Gastroesophageal sphincter (tissue), 4 donors: ENCODE results near the gene ZNF695. TPM values are rescaled to one million over a fixed set of nuclear protein-coding genes. Genes with fewer than 3 reads are reported as not detected.

Experiments used
- ATAC-seq: fragments of 150-250 bp; one replicate; pipeline ENCODE4 v1.9.1; 2016; ENCODE audit warnings: mild to moderate bottlenecking, moderate library complexity
- H3K27ac ChIP-seq, 4 donors: fragments of 200-600 bp; sonication (generic) in 3 of 4; 1 replicate in 3 of 4; 2 replicates in 1 of 4; pipeline ENCODE4 v1.5.1; 2016 to 2019
- H3K27me3 ChIP-seq: fragments of 200-600 bp; sonication (generic); one replicate; pipeline ENCODE4 v1.5.1; 2019
- H3K36me3 ChIP-seq, 2 donors: fragments of 200-600 bp; sonication (generic); one replicate each; pipeline ENCODE4 v1.5.1; 2019; ENCODE audit warnings: control low read depth in 1 of 2
- H3K4me1 ChIP-seq, 3 donors: fragments of 200-600 bp; sonication (generic); 1 replicate in 2 of 3; 2 replicates in 1 of 3; pipeline ENCODE4 v1.5.1; 2016 to 2019; ENCODE audit warnings: control low read depth in 2 of 3
- H3K4me3 ChIP-seq, 2 donors: fragments of 200-600 bp; sonication (generic); one replicate each; pipeline ENCODE4 v1.5.1; 2019; ENCODE audit warnings: mild to moderate bottlenecking in 1 of 2, moderate library complexity in 1 of 2
- H3K9me3 ChIP-seq, 3 donors: fragments of 200-600 bp; sonication (generic); one replicate each; pipeline ENCODE4 v1.5.1; 2017 to 2019; ENCODE audit warnings: control low read depth in 2 of 3
- EP300 ChIP-seq: sonication (generic); formaldehyde crosslinking; IDR thresholded peaks from one replicate; pipeline ENCODE4 v1.6.1; 2017; ENCODE audit warnings: antibody characterized with exemption, mild to moderate bottlenecking
- POLR2A ChIP-seq, 2 donors: fragments of 450-650 bp; IDR thresholded peaks; one replicate each; pipeline ENCODE4 v1.6.1; 2017; ENCODE audit warnings: antibody characterized with exemption in 2 of 2, mild to moderate bottlenecking in 2 of 2, moderate library complexity in 1 of 2
- POLR2AphosphoS5 ChIP-seq: sonication (generic); formaldehyde crosslinking; IDR thresholded peaks from one replicate; pipeline ENCODE4 v1.6.1; 2017; ENCODE audit warnings: antibody characterized with exemption
- WGBS, 2 donors: methylation state at CpG; one replicate each; pipeline ENCODE4 v1.1.5; 2018; ENCODE audit warnings: low coverage in 1 of 2; 5-methylcytosine and 5-hydroxymethylcytosine counted together
- total RNA-seq, 4 donors: library from RNA; depleted of rRNA; stranded (reverse); fragments of >200 nt; gene quantifications; one replicate each; pipeline ENCODE4 v1.1.0, GENCODE V29; 2016
- TF ChIP-seq, protein P1 (sequence below), 4 experiments: fragments of 200-600 bp in 2 of 4; fragments of 450-650 bp in 2 of 4; sonication (generic) in 1 of 4; IDR thresholded peaks; one replicate each; pipeline ENCODE4 v1.5.1; 2017 to 2019; ENCODE audit warnings: antibody characterized with exemption in 4 of 4, mild to moderate bottlenecking in 2 of 4, moderate library complexity in 2 of 4

Gene ZNF695
- total RNA-seq: not detected

DNA sequence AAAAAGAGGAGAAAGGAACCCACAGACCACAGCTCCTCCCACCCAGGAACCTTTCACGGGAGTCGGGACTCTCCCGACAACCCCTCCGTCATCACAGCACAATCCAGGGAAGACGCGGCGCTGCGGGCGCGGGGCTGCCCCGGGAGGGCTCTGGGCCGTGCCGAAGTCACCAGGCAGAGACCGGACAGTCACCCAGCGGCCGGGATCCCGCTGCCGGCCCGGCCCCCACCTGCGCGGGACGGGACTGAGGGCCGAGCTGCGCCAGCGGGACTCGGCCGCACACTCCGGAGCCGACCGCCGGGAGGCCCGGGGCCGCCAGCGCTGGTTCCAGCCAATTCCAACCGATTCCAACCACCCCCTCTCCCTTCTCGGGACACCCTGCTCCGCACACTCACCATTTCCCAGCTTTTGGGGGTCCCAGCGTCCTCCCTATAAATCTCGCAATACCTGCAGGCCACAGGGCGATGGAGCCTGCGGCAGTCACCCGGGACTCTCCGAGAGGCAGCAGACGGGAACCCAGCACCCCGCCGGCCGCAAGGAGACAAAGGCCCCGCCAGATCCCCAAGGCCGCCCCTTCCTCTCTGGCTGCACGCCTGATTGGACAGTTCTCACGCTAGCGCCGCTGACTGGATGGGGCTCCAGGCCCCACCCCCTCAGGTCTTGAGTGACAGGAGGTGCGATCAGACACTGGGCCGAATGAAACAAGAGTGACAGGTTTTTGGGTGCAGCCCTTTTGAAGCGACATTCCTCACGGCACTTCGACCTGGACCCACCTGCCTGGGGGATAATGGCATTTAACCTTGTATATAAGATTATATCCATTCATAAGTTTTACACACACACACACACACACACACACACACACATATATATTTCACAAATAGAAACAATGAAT lies at the start of gene ZNF695:
TSS of gene ZNF695 (minus strand) at position 547 of the 895 bp plus-strand sequence. CDS start at position 398, 149 bp downstream.
- peak within 1 kb of the TSS in 1 of 4 donors; percentile 38 for H3K27ac ChIP-seq
- no peaks in the 10 kb centered on the region for H3K36me3 ChIP-seq
- ATAC-seq: peak; percentile 93

DNA sequence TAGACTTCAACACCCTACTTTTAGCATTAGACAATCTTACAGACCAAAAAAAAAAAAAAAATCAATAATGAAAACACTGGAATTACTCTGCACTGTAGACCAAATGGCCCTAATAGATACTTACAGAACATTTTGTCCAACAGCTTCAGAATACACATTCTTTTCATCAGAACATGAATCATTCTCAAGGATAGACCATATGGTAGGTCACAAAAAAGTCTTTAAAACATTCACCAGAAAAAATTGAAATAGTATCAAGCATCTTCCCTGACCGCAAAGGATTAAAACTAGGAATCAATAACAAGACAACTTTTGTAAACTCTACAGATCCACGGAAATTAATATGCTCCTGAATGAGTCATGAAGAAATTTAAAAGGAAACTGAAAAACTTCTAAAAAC lies 48.2 kb upstream of the ZNF695 start:
- ATAC-seq: no peak
- TF ChIP-seq POLR2AphosphoS5 (no peak), EP300 (no peak), POLR2A (IDR thresholded peaks at IDR 0.05) (no peak)
- TF ChIP-seq, protein P1, sequence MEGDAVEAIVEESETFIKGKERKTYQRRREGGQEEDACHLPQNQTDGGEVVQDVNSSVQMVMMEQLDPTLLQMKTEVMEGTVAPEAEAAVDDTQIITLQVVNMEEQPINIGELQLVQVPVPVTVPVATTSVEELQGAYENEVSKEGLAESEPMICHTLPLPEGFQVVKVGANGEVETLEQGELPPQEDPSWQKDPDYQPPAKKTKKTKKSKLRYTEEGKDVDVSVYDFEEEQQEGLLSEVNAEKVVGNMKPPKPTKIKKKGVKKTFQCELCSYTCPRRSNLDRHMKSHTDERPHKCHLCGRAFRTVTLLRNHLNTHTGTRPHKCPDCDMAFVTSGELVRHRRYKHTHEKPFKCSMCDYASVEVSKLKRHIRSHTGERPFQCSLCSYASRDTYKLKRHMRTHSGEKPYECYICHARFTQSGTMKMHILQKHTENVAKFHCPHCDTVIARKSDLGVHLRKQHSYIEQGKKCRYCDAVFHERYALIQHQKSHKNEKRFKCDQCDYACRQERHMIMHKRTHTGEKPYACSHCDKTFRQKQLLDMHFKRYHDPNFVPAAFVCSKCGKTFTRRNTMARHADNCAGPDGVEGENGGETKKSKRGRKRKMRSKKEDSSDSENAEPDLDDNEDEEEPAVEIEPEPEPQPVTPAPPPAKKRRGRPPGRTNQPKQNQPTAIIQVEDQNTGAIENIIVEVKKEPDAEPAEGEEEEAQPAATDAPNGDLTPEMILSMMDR (IDR thresholded peaks at IDR 0.05): no peak
- H3K4me3 ChIP-seq: no peak overlapping the region
- 66 to 73% methylated on average over 2 of the region's 2 CpGs for WGBS, 2 donors
- no peaks in the 10 kb centered on the region for H3K27me3 ChIP-seq
- no peak overlapping the region for H3K27ac ChIP-seq
- H3K36me3 ChIP-seq: no peaks in the 10 kb centered on the region
- H3K9me3 ChIP-seq: peaks cover 0 to 8% (median 0%) of the 10 kb centered on the region in 3 donors
- H3K4me1 ChIP-seq: peaks cover 0 to 11% (median 0%) of the 10 kb centered on the region in 3 donors

More for the DNA sequence above, at the start of gene ZNF695:
- TF ChIP-seq EP300 (no peak), POLR2A (IDR thresholded peaks at IDR 0.05) (no peak), POLR2AphosphoS5 (no peak)
- TF ChIP-seq, protein P1 (IDR thresholded peaks at IDR 0.05): no peak
- H3K4me3 ChIP-seq: peak within 1 kb of the TSS; percentile 38 to 63
- no peaks in the 10 kb centered on the region for H3K27me3 ChIP-seq
- WGBS, 2 donors: 0 to 1% methylated on average over 5 to 17 of the region's 58 CpGs
- H3K4me1 ChIP-seq: no peaks in the 10 kb centered on the region
- H3K9me3 ChIP-seq: peaks cover 0 to 12% (median 0%) of the 10 kb centered on the region in 3 donors

- H3K9me3 ChIP-seq: peaks cover 0 to 8% (median 2%) of the 10 kb centered on the region in 3 donors
- no peak for ATAC-seq
- 22 to 31% methylated on average over 2 of the region's 2 CpGs for WGBS, 2 donors
- no peak overlapping the region for H3K4me3 ChIP-seq
- no peaks in the 10 kb centered on the region for H3K27me3 ChIP-seq
- H3K27ac ChIP-seq: no peak overlapping the region
- no peak for TF ChIP-seq EP300
- no peak for TF ChIP-seq POLR2AphosphoS5
- TF ChIP-seq POLR2A (IDR thresholded peaks at IDR 0.05): no peak
- TF ChIP-seq, protein P1 (IDR thresholded peaks at IDR 0.05): no peak
- peaks cover 0 to 11% (median 0%) of the 10 kb centered on the region in 3 donors for H3K4me1 ChIP-seq
- H3K36me3 ChIP-seq: no peaks in the 10 kb centered on the region
Observed at GRCh38 chr1:247054992-247055415, 47.1 kb upstream of the ZNF695 start.

- TF ChIP-seq, protein P1 (IDR thresholded peaks at IDR 0.05): no peak
- TF ChIP-seq EP300 (no peak), POLR2AphosphoS5 (no peak), POLR2A (IDR thresholded peaks at IDR 0.05) (no peak)
- Histone ChIP-seq H3K36me3 (no peaks in the 10 kb centered on the region), H3K27ac (no peak overlapping the region), H3K4me1 (no peaks in the 10 kb centered on the region), H3K9me3 (peaks cover 0 to 30% (median 2%) of the 10 kb centered on the region in 3 donors), H3K4me3 (no peak overlapping the region), H3K27me3 (no peaks in the 10 kb centered on the region)
- WGBS, 2 donors: 97 to 100% methylated on average over 2 of the region's 2 CpGs
- ATAC-seq: no peak
Observed at GRCh38 chr1:247047702-247048101, 39.8 kb upstream of the ZNF695 start.
